PC-3 (cell line): ENCODE measurements around the gene DDAH2. TPM values are rescaled to one million over a fixed set of nuclear protein-coding genes. Genes with fewer than 3 reads are reported as not detected.

Experiments
- ATAC-seq: fragments of 200-7000 bp; cut with Tn5 transposase; 2 replicates; pipeline ENCODE4 v1.9.1; 2020; ENCODE audit warnings: mild to moderate bottlenecking, moderate library complexity
- BruUV-seq: library from RNA; stranded (reverse); fragments of 400-500 nt; replicated peaks from 2 replicates; lab custom pipeline; 2021; lab: Mats Ljungman, UMichigan
- CTCF ChIA-PET: fragments of 300-600 bp; sonication (Branson Sonifier 250); formaldehyde crosslinking; loops from one replicate; lab custom pipeline; 2022; ENCODE audit warnings: antibody characterized with exemption; lab: Charles Lee
- POLR2A ChIA-PET: fragments of 300-600 bp; sonication (Branson Sonifier 250); formaldehyde crosslinking; loops from one replicate; lab custom pipeline; 2022; ENCODE audit warnings: antibody characterized with exemption; ENCODE audit not compliant: unreplicated experiment; lab: Charles Lee
- DNase-seq: peaks from one replicate; pipeline ENCODE4 v3.0.0-alpha.2; 2015
- H2AFZ ChIP-seq: fragments of 300-600 bp; sonication (generic); 2 replicates; pipeline ENCODE4 v1.6.0; 2016; ENCODE audit warnings: antibody characterized with exemption, low read length
- H3F3A ChIP-seq: fragments of 300-600 bp; sonication (generic); one replicate; pipeline ENCODE4 v1.6.0; 2017; ENCODE audit warnings: antibody characterized with exemption, low read length, control low read depth, mild to moderate bottlenecking; ENCODE audit not compliant: unreplicated experiment
- H3K27ac ChIP-seq: fragments of 300-600 bp; sonication (generic); 2 replicates; pipeline ENCODE4 v1.5.1; 2016; ENCODE audit warnings: mild to moderate bottlenecking, low read length
- H3K27me3 ChIP-seq: fragments of 300-600 bp; sonication (generic); 2 replicates; pipeline ENCODE4 v1.6.1; 2016; ENCODE audit warnings: low read length, mixed read lengths
- H3K36me3 ChIP-seq: fragments of 300-600 bp; sonication (generic); 2 replicates; pipeline ENCODE4 v1.6.1; 2016; ENCODE audit warnings: low read depth, mixed run types, low read length, mixed read lengths
- H3K4me1 ChIP-seq: fragments of 300-600 bp; sonication (generic); 2 replicates; pipeline ENCODE4 v1.5.1; 2016; ENCODE audit warnings: low read length; ENCODE audit not compliant: insufficient read depth
- H3K4me2 ChIP-seq: fragments of 300-600 bp; sonication (generic); 2 replicates; pipeline ENCODE4 v1.6.0; 2016; ENCODE audit warnings: low read length
- H3K4me3 ChIP-seq: fragments of 300-600 bp; sonication (generic); 2 replicates; pipeline ENCODE4 v1.5.1; 2016; ENCODE audit warnings: mild to moderate bottlenecking, low read length, mixed read lengths
- H3K79me2 ChIP-seq: fragments of 300-600 bp; sonication (generic); 2 replicates; pipeline ENCODE4 v1.6.1; 2017; ENCODE audit warnings: low read length, mixed read lengths
- H3K9ac ChIP-seq: fragments of 300-600 bp; sonication (generic); 2 replicates; pipeline ENCODE4 v1.6.0; 2016; ENCODE audit warnings: mild to moderate bottlenecking, low read length
- H3K9me2 ChIP-seq: fragments of 300-600 bp; sonication (generic); replicated peaks from 2 replicates; pipeline ENCODE4 v1.6.1; 2016; ENCODE audit warnings: mixed run types, low read length, mixed read lengths
- H3K9me3 ChIP-seq: fragments of 300-600 bp; sonication (generic); 2 replicates; pipeline ENCODE4 v1.6.1; 2016; ENCODE audit warnings: low read length, mixed read lengths
- H4K20me1 ChIP-seq: fragments of 300-600 bp; sonication (generic); 2 replicates; pipeline ENCODE4 v1.6.1; 2016; ENCODE audit warnings: low read length, mixed read lengths
- EZH2 ChIP-seq: fragments of 300-600 bp; sonication (generic); IDR thresholded peaks from one replicate; pipeline ENCODE4 v1.6.1; 2017; ENCODE audit warnings: antibody characterized with exemption, mild to moderate bottlenecking, low read length; ENCODE audit not compliant: unreplicated experiment
- EZH2phosphoT487 ChIP-seq: fragments of 300-600 bp; sonication (generic); IDR thresholded peaks from 2 replicates; pipeline ENCODE4 v1.6.1; 2018; ENCODE audit warnings: mild to moderate bottlenecking, antibody characterized with exemption, low read length, borderline replicate concordance
- intact Hi-C: fragments of 100-400 bp; cut with micrococcal nuclease; formaldehyde crosslinking; loops from 2 replicates; pipeline ENCODE4 v1.9.0; 2023
- total RNA-seq: library from RNA; depleted of rRNA; stranded (reverse); fragments of >200 nt; gene quantifications from 2 replicates; pipeline ENCODE4 v1.2.3, GENCODE V29; 2014
- TF ChIP-seq, protein P1 (sequence below): fragments of 300-600 bp; sonication (generic); conservative IDR thresholded peaks from 2 replicates; pipeline ENCODE4 v1.5.1; 2017; ENCODE audit warnings: antibody characterized with exemption, low read depth, mild to moderate bottlenecking, low read length

Gene DDAH2
- total RNA-seq, 1 experiment from 2014 or later: 65.5 TPM

DNA sequence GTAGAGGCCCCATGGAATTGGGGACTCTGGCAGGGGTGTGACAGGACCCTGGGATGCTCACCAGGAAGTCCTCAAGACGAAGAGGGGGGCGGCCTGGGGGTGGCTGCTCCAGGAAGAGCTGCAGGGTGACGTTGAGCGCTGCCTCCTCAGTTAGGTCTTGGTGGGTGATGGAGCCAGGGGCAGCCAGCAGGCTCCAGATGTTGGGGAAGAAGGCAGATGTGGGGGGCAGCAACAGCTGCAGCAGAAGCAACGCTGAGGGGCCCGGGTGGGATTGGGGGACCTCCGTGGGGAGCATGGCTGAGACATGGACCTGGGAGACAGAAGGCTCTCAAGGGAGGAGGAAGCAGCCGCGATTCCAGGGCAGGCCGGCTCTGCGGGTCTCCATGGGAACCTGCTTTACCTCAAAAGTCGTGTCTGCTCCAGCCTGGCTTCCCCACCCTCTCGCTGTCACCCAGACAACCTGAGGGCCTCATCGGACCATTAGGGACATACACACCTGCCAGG, 47.4 kb upstream of the DDAH2 start:
- no peaks in the 10 kb centered on the region for H3K79me2 ChIP-seq
- ChIA-PET POLR2A (no interaction called here), CTCF (interaction anchor here (0.6 kb wide), 1 partner anchor 12 kb away, joined by 4 read pairs; no protein-coding TSS in a partner anchor)
- peaks cover 30% of the 10 kb centered on the region; the same call in 1 of the 2 replicates for H3K36me3 ChIP-seq
- no peaks in the 10 kb centered on the region for H3K27me3 ChIP-seq
- no TSS peak for BruUV-seq
- peak overlapping the region; percentile 50 for H3K9ac ChIP-seq
- peak overlapping the region; percentile 69 for H3K27ac ChIP-seq
- H2AFZ ChIP-seq: no peak overlapping the region
- peak overlapping the region; percentile 79 for H3K4me2 ChIP-seq
- peak overlapping the region; percentile 43 for H3K4me3 ChIP-seq
- TF ChIP-seq, protein P1, sequence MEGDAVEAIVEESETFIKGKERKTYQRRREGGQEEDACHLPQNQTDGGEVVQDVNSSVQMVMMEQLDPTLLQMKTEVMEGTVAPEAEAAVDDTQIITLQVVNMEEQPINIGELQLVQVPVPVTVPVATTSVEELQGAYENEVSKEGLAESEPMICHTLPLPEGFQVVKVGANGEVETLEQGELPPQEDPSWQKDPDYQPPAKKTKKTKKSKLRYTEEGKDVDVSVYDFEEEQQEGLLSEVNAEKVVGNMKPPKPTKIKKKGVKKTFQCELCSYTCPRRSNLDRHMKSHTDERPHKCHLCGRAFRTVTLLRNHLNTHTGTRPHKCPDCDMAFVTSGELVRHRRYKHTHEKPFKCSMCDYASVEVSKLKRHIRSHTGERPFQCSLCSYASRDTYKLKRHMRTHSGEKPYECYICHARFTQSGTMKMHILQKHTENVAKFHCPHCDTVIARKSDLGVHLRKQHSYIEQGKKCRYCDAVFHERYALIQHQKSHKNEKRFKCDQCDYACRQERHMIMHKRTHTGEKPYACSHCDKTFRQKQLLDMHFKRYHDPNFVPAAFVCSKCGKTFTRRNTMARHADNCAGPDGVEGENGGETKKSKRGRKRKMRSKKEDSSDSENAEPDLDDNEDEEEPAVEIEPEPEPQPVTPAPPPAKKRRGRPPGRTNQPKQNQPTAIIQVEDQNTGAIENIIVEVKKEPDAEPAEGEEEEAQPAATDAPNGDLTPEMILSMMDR: no peak
- TF ChIP-seq EZH2 (no peak), EZH2phosphoT487 (no peak)
- H3K9me2 ChIP-seq: no peaks in the 10 kb centered on the region
- H3K9me3 ChIP-seq: no peaks in the 10 kb centered on the region
- H4K20me1 ChIP-seq: no peaks in the 10 kb centered on the region
- intact Hi-C loops: no loop called here
- peaks cover 3% of the 10 kb centered on the region for H3F3A ChIP-seq
- ATAC-seq (peak; percentile 20), DNase-seq (peak; percentile 20)
- peaks cover 29% of the 10 kb centered on the region for H3K4me1 ChIP-seq

DNA sequence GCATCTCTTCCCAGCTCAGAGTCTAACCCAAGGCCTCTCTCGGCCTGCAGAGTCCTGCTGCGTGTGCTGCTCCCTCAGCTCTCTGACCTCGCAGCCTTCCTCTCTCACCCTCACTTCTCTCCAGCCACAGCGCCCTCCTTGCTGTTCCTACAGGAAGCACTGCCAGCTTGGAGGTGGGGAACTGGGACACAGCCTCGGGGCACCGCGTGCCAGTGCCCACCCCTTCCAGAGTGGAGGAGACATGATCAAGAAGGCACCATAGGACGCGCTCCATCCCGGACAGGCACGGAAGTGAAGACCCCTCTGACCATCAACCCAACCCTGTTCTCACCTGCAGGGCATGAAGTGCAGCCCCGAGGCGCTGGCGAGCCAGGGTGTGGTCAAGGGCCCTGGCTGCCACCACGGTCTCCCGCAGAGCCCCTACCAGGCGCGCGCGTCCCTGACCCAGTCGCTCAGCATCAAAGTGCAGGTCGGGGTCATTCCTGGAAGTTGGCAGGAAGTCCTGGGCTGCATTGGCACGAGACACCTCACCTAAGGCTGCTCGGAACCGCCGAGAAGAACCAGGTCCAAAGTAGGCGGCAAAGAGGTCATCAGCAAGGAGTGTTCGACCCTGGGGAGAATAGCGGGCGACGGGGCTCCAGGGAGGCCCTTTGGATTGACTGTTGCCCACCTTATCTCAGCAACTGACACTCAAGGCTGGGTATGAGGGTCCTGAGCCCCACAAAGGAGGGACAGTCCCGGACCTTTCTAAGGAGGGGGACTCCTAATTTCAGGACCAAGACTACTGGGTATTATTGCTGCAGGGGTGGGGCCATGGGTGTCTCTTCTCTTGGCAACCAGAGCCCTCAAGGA, 46.8 kb upstream of the DDAH2 start:
- Histone ChIP-seq H3F3A (peaks cover 3% of the 10 kb centered on the region), H3K4me2 (peak overlapping the region; percentile 79), H3K79me2 (no peaks in the 10 kb centered on the region), H3K9me3 (no peaks in the 10 kb centered on the region), H3K27ac (peak overlapping the region; percentile 69), H3K9ac (no peak overlapping the region), H4K20me1 (no peaks in the 10 kb centered on the region), H3K9me2 (no peaks in the 10 kb centered on the region), H3K4me1 (peaks cover 29% of the 10 kb centered on the region), H2AFZ (no peak overlapping the region), H3K4me3 (no peak overlapping the region), H3K27me3 (no peaks in the 10 kb centered on the region), H3K36me3 (peaks cover 24% of the 10 kb centered on the region; the same call in 1 of the 2 replicates)
- intact Hi-C loops: no loop called here
- no peak for DNase-seq
- ChIA-PET CTCF (interaction anchor here (0.9 kb wide), 1 partner anchor 51 kb away, joined by 3 read pairs; no protein-coding TSS in a partner anchor), POLR2A (no interaction called here)
- ATAC-seq: no peak
- TF ChIP-seq, protein P1: no peak
- TF ChIP-seq EZH2: no peak
- TF ChIP-seq EZH2phosphoT487: no peak
- no TSS peak for BruUV-seq
